ENCODE results near the gene TTR. TPM values are rescaled to one million over a fixed set of nuclear protein-coding genes. Genes with fewer than 3 reads are reported as not detected.

The TTR gene
- total RNA-seq (2012; rRNA removed) (not detected in 2 replicates), polyA plus RNA-seq (2012; rRNA removed) (not detected in 2 replicates), Bru-seq, nascent RNA (not detected), BruChase-seq, experiment 1, labeled RNA remaining after a 6-hour chase (not detected), BruChase-seq, experiment 2, labeled RNA remaining after a 2-hour chase (not detected)
- not detected in 2 replicates for polyA plus RNA-seq (2012; cell fraction: cytosol; rRNA removed)
- polyA plus RNA-seq (2012; cell fraction: nucleus; rRNA removed; ENCODE audit: low replicate concordance) = not detected in 2 replicates
- long read RNA-seq = 0 reads

GRCh38 chr18:31591628-31592027, at the start of gene TTR:
TSS of gene TTR (plus strand) at chr18:31591877. CDS start at chr18:31591903, 26 bp downstream.
- no peak for TF ChIP-seq CEBPB (IDR thresholded peaks at IDR 0.05; ENCODE audit: low read depth, low read length)
- TF ChIP-seq POLR2A (IDR thresholded peaks at IDR 0.05; ENCODE audit: low read depth, low read length) = no peak
- TF ChIP-seq CHD1 (IDR thresholded peaks at IDR 0.05; ENCODE audit: low read depth, low read length) = no peak
- TF ChIP-seq RAD21 (IDR thresholded peaks at IDR 0.05; ENCODE audit: low read length) = no peak
- TF ChIP-seq FOS (IDR thresholded peaks at IDR 0.05; ENCODE audit: low read depth, low read length) = no peak
- no peak for TF ChIP-seq CTCF (conservative IDR thresholded peaks at IDR 0.05; ENCODE audit: low read depth, low read length)
- TF ChIP-seq SMC3 (IDR thresholded peaks at IDR 0.05; ENCODE audit: low read depth, low read length) = no peak
- TF ChIP-seq MXI1 (IDR thresholded peaks at IDR 0.05; ENCODE audit: borderline replicate concordance, low read depth, low read length) = no peak
- TF ChIP-seq RFX5 (IDR thresholded peaks at IDR 0.05; ENCODE audit: low read depth, low read length) = no peak
- no peak for TF ChIP-seq MAZ (IDR thresholded peaks at IDR 0.05; ENCODE audit: borderline replicate concordance, low read depth, low read length)
- TF ChIP-seq MAFK (IDR thresholded peaks at IDR 0.05; ENCODE audit: low read depth, low read length) = no peak
- no peak within 1 kb of the TSS for H3K56ac ChIP-seq (ENCODE audit: extremely low read depth, insufficient read depth, low read length)
- ChIA-PET POLR2A (ENCODE audit: unreplicated experiment) (no interaction called here), CTCF (interaction anchor here (0.6 to 1.0 kb wide), 2 partner anchors 131 to 562 kb away, joined by 3 to 5 read pairs; no protein-coding TSS in a partner anchor)
- no peak within 1 kb of the TSS for H3K4me3 ChIP-seq (ENCODE audit: insufficient read depth, low read depth, low read length)
- H4K91ac ChIP-seq (ENCODE audit: insufficient read depth, low read depth, low read length) = no peak within 1 kb of the TSS
- H2AFZ ChIP-seq (replicated peaks; ENCODE audit: low read length, poor library complexity) = no peak within 1 kb of the TSS
- no peaks in the 10 kb centered on the region for H3K9me3 ChIP-seq (ENCODE audit: control insufficient read depth, insufficient read depth, low read length)
- no peak within 1 kb of the TSS for H3K4me2 ChIP-seq (ENCODE audit: low read depth, low read length)
- no peak within 1 kb of the TSS for H2BK5ac ChIP-seq (ENCODE audit: low read depth, low read length, poor library complexity, severe bottlenecking)
- H3K18ac ChIP-seq (ENCODE audit: low read depth, low read length) = no peak within 1 kb of the TSS
- H4K5ac ChIP-seq (ENCODE audit: low read depth, low read length) = no peak within 1 kb of the TSS
- no peak within 1 kb of the TSS for H2BK15ac ChIP-seq (ENCODE audit: low read depth, low read length)
- no peak within 1 kb of the TSS for H2BK20ac ChIP-seq (ENCODE audit: low read depth, low read length)
- no peaks in the 10 kb centered on the region for H3K36me3 ChIP-seq (ENCODE audit: control insufficient read depth, insufficient read depth, low read length)
- DNase-seq = no peak
- H3K27ac ChIP-seq (ENCODE audit: insufficient read depth, low read length) = no peak within 1 kb of the TSS
- H3K4me1 ChIP-seq (ENCODE audit: control insufficient read depth, insufficient read depth, low read length) = no peaks in the 10 kb centered on the region
- no peak within 1 kb of the TSS for H3K23ac ChIP-seq (ENCODE audit: low read depth, low read length)
- in situ Hi-C loops (cut with MboI; ENCODE audit: low sequenced_read_pairs) (no loop called here), intact Hi-C loops (cut with micrococcal nuclease) (no loop called here), dilution Hi-C loops (cut with HindIII; ENCODE audit: low sequenced_read_pairs, unreplicated experiment) (no loop called here)
- no peak within 1 kb of the TSS for H2BK120ac ChIP-seq (ENCODE audit: low read depth, low read length)
- no peak for ATAC-seq (ENCODE audit: low read depth)
- no peak within 1 kb of the TSS for H3K14ac ChIP-seq (replicated peaks; ENCODE audit: low read depth, low read length)
- no peaks in the 10 kb centered on the region for H3K27me3 ChIP-seq (ENCODE audit: control insufficient read depth, insufficient read depth, low read length)
- no peaks in the 10 kb centered on the region for H4K20me1 ChIP-seq (ENCODE audit: insufficient read depth, low read length)
- H3K79me1 ChIP-seq (ENCODE audit: low read depth in 1 of 2, low read length in 2 of 2) = no peaks in the 10 kb centered on the region
- H3K9ac ChIP-seq (ENCODE audit: low read depth, low read length) = no peak within 1 kb of the TSS
- H2AK9ac ChIP-seq (replicated peaks; ENCODE audit: low read depth, low read length, poor library complexity) = no peak within 1 kb of the TSS
- H3K4ac ChIP-seq (ENCODE audit: low read depth, low read length) = no peak within 1 kb of the TSS
- H3K9me1 ChIP-seq (ENCODE audit: insufficient read depth, low read length) = no peaks in the 10 kb centered on the region
- no TSS peak for BruUV-seq (replicated peaks)
- H2AK5ac ChIP-seq (ENCODE audit: low read depth, low read length) = no peak within 1 kb of the TSS
- no CpG with 5 or more reads among the region's 5 CpGs for WGBS, 2 experiments (ENCODE audit: extremely low coverage in 2 of 2, insufficient read length in 1 of 2)
- H4K8ac ChIP-seq (ENCODE audit: low read depth in 2 of 2, low read length in 2 of 2) = no peak within 1 kb of the TSS
